ENCODE data around the gene EML6. TPM values are rescaled to one million over a fixed set of nuclear protein-coding genes. Genes with fewer than 3 reads are reported as not detected.

EML6 gene
- total RNA-seq, 1 experiment from 2014 or later: 1.5 TPM

- Histone ChIP-seq H3K18ac (ENCODE audit: insufficient read length, low read depth, low read length) (no peak overlapping the region), H3K56ac (ENCODE audit: insufficient read length, low read depth, low read length) (no peak overlapping the region), H4K20me1 (ENCODE audit: control insufficient read depth, insufficient read depth, insufficient read length) (no peaks in the 10 kb centered on the region), H2BK5ac (ENCODE audit: insufficient read length, low read length) (no peak overlapping the region), H2BK120ac (ENCODE audit: low read depth, low read length, poor library complexity, severe bottlenecking) (no peak overlapping the region), H3K23ac (ENCODE audit: insufficient read length, low read depth, low read length) (no peak overlapping the region), H3K23me2 (ENCODE audit: insufficient read length, low read depth, low read length, poor library complexity, severe bottlenecking) (no peaks in the 10 kb centered on the region), H3K4me1 (ENCODE audit: insufficient read depth, low read length) (no peaks in the 10 kb centered on the region), H3K79me1 (ENCODE audit: insufficient read depth, low read depth, low read length, poor library complexity, severe bottlenecking) (no peaks in the 10 kb centered on the region), H2BK12ac (ENCODE audit: insufficient read length, low read depth, low read length) (no peak overlapping the region), H2AK5ac (ENCODE audit: insufficient read length, low read length) (no peak overlapping the region), H3K4ac (ENCODE audit: low read depth, low read length) (no peak overlapping the region), H2BK15ac (ENCODE audit: low read depth, low read length) (no peak overlapping the region), H3T11ph (ENCODE audit: low read length) (no peak overlapping the region), H4K8ac (replicated peaks; ENCODE audit: insufficient read length, low read depth, low read length) (no peak overlapping the region), H2BK20ac (ENCODE audit: low read depth, low read length, poor library complexity, severe bottlenecking) (no peak overlapping the region), H4K5ac (ENCODE audit: insufficient read length, low read depth, low read length) (no peak overlapping the region), H3K79me2 (ENCODE audit: insufficient read depth, low read length) (no peaks in the 10 kb centered on the region), H3K9me3 (ENCODE audit: control insufficient read depth, low read depth, low read length) (no peaks in the 10 kb centered on the region), H3K4me2 (ENCODE audit: insufficient read depth, insufficient read length, low read length) (no peak overlapping the region), H4K91ac (ENCODE audit: insufficient read length, low read depth, low read length) (no peak overlapping the region), H3K14ac (ENCODE audit: insufficient read depth, low read length) (no peak overlapping the region), H3K9ac (ENCODE audit: extremely low read depth, insufficient read length, low read length) (no peak overlapping the region), H2AFZ (ENCODE audit: low read length) (no peak overlapping the region), H3K27me3 (ENCODE audit: insufficient read depth, low read length) (no peaks in the 10 kb centered on the region), H3K27ac (ENCODE audit: insufficient read length, low read depth, low read length) (no peak overlapping the region)
- no peaks in the 10 kb centered on the region for H3K27me3 Mint-ChIP-seq (ENCODE audit: low read depth)
- no peaks in the 10 kb centered on the region for H3K9me3 Mint-ChIP-seq
- no peak overlapping the region for H3K4me3 Mint-ChIP-seq
- no peak for DNase-seq
- H3K36me3 Mint-ChIP-seq (ENCODE audit: insufficient read depth in 1 of 3, low read depth in 3 of 3): no peaks in the 10 kb centered on the region
- TF ChIP-seq CTCF (conservative IDR thresholded peaks at IDR 0.05): no peak
- WGBS (ENCODE audit: extremely low coverage, insufficient read length, low lambda C conversion rate): no CpG with 5 or more reads among the region's 4 CpGs
- no peak overlapping the region; a peak in 1 of 7 replicates for H3K27ac Mint-ChIP-seq
- no peaks in the 10 kb centered on the region for H3K4me1 Mint-ChIP-seq
These were observed 154.7 kb downstream of the EML6 start for GRCh38 chr2:54878182-54878581.
